GM19035 (cell line): ENCODE measurements around the gene DCLRE1A.

ENCODE experiments used
- ATAC-seq: cut with Tn5 transposase; IDR thresholded peaks from one replicate; pipeline ENCODE4 v1.9.1; 2021; ENCODE audit not compliant: unreplicated experiment

Gene DCLRE1A

GRCh38 chr10:113854013-113854760 is at the start of gene DCLRE1A, which contains the start of gene NHLRC2:
Gene DCLRE1A, minus strand, starts transcription at chr10:113854082. Its CDS starts 900 bp downstream, at chr10:113853182.
Gene NHLRC2, plus strand, starts transcription at chr10:113854661. Its CDS starts 212 bp downstream, at chr10:113854873.
- peak; percentile 51 for ATAC-seq

- no peak for ATAC-seq
These were observed 46.2 kb upstream of the DCLRE1A start for GRCh38 chr10:113899952-113900598.

GRCh38 chr10:113897693-113898618 is 44.1 kb upstream of the DCLRE1A start:
- no peak for ATAC-seq

GRCh38 chr10:113895018-113895417 is 41.1 kb upstream of the DCLRE1A start:
- no peak for ATAC-seq

GRCh38 chr10:113894581-113894980 is 40.7 kb upstream of the DCLRE1A start:
- no peak for ATAC-seq

- no peak for ATAC-seq
These were observed 39.7 kb upstream of the DCLRE1A start for GRCh38 chr10:113893570-113893969.

- no peak for ATAC-seq
These were observed 37.6 kb upstream of the DCLRE1A start for GRCh38 chr10:113891476-113891875.

- ATAC-seq = no peak
These were observed 36.9 kb upstream of the DCLRE1A start for GRCh38 chr10:113890769-113891168.

- ATAC-seq = no peak
These were observed 36.0 kb upstream of the DCLRE1A start for GRCh38 chr10:113889911-113890310.

- ATAC-seq = no peak
These were observed 28.4 kb upstream of the DCLRE1A start for GRCh38 chr10:113882240-113882639.

- no peak for ATAC-seq
These were observed 26.4 kb upstream of the DCLRE1A start for GRCh38 chr10:113880236-113880635.

- ATAC-seq = peak; percentile 83
These were observed 25.8 kb upstream of the DCLRE1A start for GRCh38 chr10:113879691-113880090.

GRCh38 chr10:113876461-113876860 is 22.6 kb upstream of the DCLRE1A start:
- no peak for ATAC-seq

GRCh38 chr10:113875212-113875611 is 21.3 kb upstream of the DCLRE1A start:
- ATAC-seq = no peak

- no peak for ATAC-seq
These were observed 18.5 kb upstream of the DCLRE1A start for GRCh38 chr10:113872139-113873030.

GRCh38 chr10:113869789-113870188 is 15.9 kb upstream of the DCLRE1A start:
- no peak for ATAC-seq

- ATAC-seq = no peak
These were observed 14.0 kb upstream of the DCLRE1A start for GRCh38 chr10:113867904-113868303.

- ATAC-seq = no peak
These were observed 12.9 kb upstream of the DCLRE1A start for GRCh38 chr10:113866551-113867394.

- no peak for ATAC-seq
These were observed 12.0 kb upstream of the DCLRE1A start for GRCh38 chr10:113865901-113866300.
